GM19463 (cell line): ENCODE measurements around the gene ZMAT5.
"Not testable (repeated sequence)": the region's sequence is repeated elsewhere in the genome, so short reads cannot be mapped to it uniquely, and the experiment has no call there.

Experiments
- ATAC-seq: cut with Tn5 transposase; IDR thresholded peaks from one replicate; pipeline ENCODE4 v1.9.1; 2021; ENCODE audit warnings: mild to moderate bottlenecking, moderate library complexity; ENCODE audit not compliant: unreplicated experiment

ZMAT5 gene

GRCh38 chr22:29754658-29755395 is 12.0 kb downstream of the ZMAT5 start:
- ATAC-seq: not testable (repeated sequence)

DNA sequence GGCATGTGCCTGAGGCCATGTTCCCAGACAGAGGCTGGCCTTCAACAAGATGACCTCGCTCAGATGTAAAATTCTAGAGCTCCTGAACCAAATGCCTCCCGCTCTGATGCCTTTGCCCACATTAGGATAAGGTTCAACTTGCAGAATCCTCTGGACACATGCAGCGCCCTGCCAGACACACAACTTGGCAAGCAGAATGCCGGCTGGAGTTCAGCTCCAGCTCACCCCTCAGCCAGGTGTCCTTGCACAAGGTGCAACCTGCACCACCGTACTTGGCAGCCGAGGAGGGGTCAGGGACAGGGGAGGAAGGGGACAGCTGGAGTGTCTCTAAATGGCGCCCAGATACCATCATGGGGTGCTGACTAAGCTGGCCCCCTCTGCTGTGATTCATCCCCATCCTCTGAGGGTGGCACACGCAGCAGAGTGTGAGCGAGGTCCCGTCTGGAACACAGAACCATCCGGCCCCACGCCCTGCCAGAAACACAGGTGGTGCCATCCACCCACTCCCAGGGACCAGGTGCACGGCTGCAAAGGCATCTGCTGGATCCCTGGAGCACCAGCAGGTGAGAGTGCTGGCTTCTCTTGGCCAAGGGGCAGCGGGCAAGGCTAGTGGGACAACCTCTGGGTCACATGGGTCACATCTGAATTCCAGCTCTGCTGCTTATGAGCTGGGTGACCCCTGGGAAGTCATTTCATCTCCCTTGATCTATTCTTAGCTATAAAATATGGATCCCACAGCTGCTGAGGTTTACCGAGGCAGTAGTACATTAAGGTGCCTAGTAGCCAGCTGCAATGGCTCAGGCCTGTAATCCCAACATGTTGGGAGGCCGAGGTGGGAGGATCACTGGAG is 12.8 kb downstream of the ZMAT5 start:
- ATAC-seq: no peak

GRCh38 chr22:29751669-29752068 is 15.1 kb downstream of the ZMAT5 start:
- no peak for ATAC-seq

GRCh38 chr22:29750559-29751538 is 16.0 kb downstream of the ZMAT5 start:
- no peak for ATAC-seq

- ATAC-seq: no peak
Measured at GRCh38 chr22:29750029-29750428, 16.8 kb downstream of the ZMAT5 start.

GRCh38 chr22:29748248-29748893 is 18.4 kb downstream of the ZMAT5 start:
- no peak for ATAC-seq

GRCh38 chr22:29747832-29748231 is 19.0 kb downstream of the ZMAT5 start:
- ATAC-seq: no peak

- ATAC-seq: no peak
Measured at GRCh38 chr22:29744902-29745301, 21.9 kb downstream of the ZMAT5 start.

DNA sequence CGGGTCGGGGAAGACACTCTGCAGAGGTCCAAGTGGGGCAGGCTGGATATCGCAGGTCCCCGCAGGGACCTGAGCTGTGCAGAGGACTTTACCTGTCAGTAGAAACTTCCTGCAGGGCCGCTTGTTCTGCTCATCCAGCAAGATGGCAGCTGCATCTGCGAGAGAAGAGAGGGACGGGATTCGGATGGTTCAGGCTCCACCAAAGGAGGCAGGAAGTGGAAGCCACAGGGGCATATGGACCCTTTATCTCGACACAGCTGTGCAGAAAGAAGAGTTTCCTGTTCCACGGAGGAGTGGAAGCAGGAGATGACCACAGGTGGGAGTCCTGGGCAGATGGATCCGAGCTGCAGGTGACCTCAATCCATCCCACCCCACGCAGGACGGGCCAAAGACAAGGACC is 24.5 kb downstream of the ZMAT5 start:
- no peak for ATAC-seq

DNA sequence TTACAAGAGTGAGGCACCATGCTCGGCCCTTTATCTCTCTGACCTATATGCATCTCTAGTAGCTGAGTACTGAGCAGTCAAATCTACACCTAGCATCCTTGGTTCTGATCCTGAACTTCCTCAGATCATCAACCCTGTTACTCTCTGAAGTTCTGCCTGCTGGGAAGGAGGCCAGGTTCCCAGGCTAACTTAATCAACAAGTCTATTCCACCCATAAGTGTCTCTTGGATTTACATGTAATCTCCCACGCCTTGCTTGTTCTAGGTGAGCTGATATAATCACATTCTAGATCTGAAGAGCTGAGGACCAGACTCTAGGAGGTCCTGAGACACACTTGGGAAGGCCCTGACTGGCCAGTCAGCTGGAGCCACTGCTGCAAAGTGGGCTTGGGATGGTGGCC is 24.9 kb downstream of the ZMAT5 start:
- ATAC-seq: no peak

DNA sequence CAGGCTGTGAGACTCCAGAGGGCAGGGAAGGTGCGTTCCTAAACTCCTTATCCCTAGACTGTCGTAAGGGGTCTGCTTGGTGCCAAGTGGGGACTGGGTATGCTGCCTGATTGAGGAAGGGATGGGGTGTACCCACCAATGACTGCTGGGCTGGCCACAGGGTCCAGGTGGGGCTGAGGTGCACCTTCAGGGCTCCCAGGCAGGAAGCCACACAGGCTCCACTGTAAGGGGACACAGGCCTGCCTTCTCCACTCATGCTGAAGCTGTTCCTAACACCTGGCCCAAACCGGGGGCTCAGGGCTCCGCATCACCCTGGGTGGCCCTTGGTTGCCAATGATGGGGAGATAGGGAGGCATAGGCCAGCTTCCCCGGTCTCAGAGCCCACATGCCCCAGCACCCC is 26.6 kb downstream of the ZMAT5 start:
- ATAC-seq: no peak

DNA sequence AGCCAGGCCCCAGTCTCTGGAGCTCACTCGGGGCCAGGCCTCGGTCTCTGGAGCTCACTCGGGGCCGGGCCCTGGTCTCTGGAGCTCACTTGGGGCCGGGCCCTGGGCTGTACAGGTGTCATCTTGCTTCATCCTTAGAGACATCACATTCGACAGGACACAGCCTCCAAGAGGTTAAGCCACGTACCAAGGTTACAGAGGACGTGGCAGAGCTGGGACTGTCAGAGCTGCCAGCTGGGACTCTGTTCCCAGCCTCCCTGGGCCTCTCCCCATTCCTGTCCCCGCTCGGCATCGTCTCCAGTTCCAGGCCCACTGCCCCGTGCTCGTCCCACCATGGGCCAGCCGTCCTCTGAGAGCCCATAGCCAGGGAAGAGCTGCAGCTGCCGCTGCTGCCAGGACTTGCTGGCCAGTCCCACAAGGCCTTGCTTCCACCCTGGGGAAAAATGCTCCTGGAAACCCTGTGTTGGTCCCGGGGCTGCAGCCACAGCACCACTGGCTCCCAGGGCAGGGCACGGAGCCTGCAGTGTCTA is 27.4 kb downstream of the ZMAT5 start:
- no peak for ATAC-seq

- no peak for ATAC-seq
Measured at GRCh38 chr22:29738118-29738815, 28.5 kb downstream of the ZMAT5 start.

GRCh38 chr22:29737251-29738117 is 29.3 kb downstream of the ZMAT5 start:
- no peak for ATAC-seq

- ATAC-seq: no peak
Measured at GRCh38 chr22:29735416-29735815, 31.4 kb downstream of the ZMAT5 start.

DNA sequence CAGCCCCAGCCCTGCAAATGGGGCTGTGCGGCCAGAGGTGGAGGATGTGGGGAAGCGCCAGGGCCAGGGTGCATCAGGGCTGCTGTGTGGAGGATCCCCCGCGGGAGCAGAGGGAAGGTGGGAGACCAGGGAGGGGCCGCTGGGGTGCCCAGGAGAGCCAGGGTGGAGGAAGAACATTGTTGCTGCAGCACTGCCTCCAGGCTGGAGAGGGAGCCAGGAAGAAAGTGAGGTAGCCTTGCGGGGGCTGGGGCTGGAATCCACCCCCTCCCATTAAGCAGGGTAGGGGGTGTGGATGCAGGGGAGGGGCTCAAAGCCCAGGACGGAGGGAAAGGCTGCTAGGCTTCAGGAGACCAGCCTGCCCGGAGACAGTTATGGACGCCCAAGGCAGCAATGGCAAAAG is 32.0 kb downstream of the ZMAT5 start:
- no peak for ATAC-seq

DNA sequence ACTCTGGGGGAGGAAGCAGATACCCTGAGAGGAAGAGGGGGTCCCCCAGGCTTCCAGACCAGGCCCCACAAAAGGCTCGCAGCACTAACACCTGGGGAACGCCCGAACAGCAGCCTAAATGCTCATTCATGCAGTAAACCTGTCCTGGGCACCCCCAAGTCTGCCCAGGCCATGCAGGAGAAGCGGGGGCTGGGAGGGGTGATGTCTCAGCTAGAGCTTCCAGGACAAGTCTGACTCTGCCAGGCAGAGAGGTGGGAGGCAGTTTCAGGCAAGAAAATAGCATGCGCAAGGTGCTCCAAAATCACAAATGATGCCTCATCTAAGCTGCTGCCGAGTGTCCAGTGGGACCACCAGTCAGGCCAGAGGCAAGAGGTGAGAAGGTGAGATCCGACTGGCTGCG is 32.4 kb downstream of the ZMAT5 start:
- no peak for ATAC-seq

DNA sequence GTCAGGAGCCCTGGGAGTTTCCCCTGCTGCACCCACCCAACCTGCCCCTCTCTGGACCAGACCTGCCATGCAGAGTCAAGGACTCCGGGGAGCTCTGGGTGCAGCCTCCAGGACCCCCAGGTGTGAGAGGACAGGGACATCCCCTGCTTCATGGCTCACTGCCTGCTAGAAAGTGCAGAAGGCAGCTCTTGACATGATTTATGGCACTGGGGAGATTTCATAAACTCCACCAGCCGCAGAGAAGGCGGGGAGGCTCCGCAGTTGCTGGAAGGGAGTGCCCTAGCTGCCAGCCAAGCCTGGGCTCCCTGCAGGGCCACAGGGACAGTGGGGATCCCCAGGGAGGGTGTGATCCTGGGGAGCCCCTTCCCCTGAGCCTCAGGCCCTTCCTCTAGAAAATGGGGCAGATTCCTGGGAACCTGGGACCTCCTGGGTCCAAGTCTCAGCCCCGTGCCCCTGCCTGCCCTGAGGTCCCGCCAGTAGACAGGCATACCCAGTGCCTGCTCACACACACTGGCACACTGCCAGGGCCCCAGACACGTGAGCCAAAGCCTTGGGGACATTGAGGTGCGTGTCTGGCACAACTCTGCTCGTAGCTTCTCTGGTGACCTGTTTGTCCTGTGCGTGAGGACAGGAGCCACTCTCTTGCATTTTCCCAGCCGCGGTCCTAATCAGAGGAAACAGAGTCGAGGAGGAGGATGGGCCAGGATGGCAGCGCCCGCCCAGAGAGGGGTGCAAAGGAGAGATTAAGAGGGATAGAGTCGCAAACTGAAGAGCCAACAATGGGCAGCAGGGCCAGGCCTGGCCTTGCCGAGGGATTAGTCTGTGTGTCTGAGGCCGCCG is 33.2 kb downstream of the ZMAT5 start:
- no peak for ATAC-seq
